ENCODE results near the gene SSTR1. TPM values are rescaled to one million over a fixed set of nuclear protein-coding genes. Genes with fewer than 3 reads are reported as not detected.

SSTR1 gene
- polyA plus RNA-seq, 2 of the 4 experiments (the other 2 are of a cell fraction), result not detected

GRCh38 chr14:38221077-38221476, 13.4 kb downstream of the SSTR1 start:
- Histone ChIP-seq H3K4me3 (no peak overlapping the region), H3K27ac (no peak overlapping the region), H3K9me3 (no peaks in the 10 kb centered on the region), H3K4me1 (no peaks in the 10 kb centered on the region), H3K4me2 (no peak overlapping the region)
- FAIRE-seq (no peak), DNase-seq (ENCODE audit: low read depth in 1 of 2, low spot score in 1 of 2) (no peak), ATAC-seq (no peak)
- TF ChIP-seq TP53 (CRISPR knock-in tag; IDR thresholded peaks at IDR 0.05) (no peak), CEBPB (IDR thresholded peaks at IDR 0.05) (no peak), RCOR1 (IDR thresholded peaks at IDR 0.05; ENCODE audit: low read depth, low read length) (no peak), TFCP2L1 (CRISPR knock-in tag; IDR thresholded peaks at IDR 0.05) (no peak), FOSL2 (IDR thresholded peaks at IDR 0.05) (no peak), FOSL2 (CRISPR knock-in tag; IDR thresholded peaks at IDR 0.05) (no peak), ZSCAN20 (CRISPR knock-in tag; IDR thresholded peaks at IDR 0.05) (no peak), NFE2L2 (conservative IDR thresholded peaks at IDR 0.05; ENCODE audit: low read length) (no peak), KDM5A (IDR thresholded peaks at IDR 0.05) (no peak), HOXB5 (CRISPR knock-in tag; IDR thresholded peaks at IDR 0.05) (no peak), SREBF2 (IDR thresholded peaks at IDR 0.05) (no peak), PHF8 (IDR thresholded peaks at IDR 0.05; ENCODE audit: borderline replicate concordance, low read depth) (no peak), RAD21 (conservative IDR thresholded peaks at IDR 0.05 in 1 of 2, IDR thresholded peaks at IDR 0.05 in 1 of 2) (no peak), MAFK (IDR thresholded peaks at IDR 0.05; ENCODE audit: partially characterized antibody) (no peak)
- TF ChIP-seq, protein P1, sequence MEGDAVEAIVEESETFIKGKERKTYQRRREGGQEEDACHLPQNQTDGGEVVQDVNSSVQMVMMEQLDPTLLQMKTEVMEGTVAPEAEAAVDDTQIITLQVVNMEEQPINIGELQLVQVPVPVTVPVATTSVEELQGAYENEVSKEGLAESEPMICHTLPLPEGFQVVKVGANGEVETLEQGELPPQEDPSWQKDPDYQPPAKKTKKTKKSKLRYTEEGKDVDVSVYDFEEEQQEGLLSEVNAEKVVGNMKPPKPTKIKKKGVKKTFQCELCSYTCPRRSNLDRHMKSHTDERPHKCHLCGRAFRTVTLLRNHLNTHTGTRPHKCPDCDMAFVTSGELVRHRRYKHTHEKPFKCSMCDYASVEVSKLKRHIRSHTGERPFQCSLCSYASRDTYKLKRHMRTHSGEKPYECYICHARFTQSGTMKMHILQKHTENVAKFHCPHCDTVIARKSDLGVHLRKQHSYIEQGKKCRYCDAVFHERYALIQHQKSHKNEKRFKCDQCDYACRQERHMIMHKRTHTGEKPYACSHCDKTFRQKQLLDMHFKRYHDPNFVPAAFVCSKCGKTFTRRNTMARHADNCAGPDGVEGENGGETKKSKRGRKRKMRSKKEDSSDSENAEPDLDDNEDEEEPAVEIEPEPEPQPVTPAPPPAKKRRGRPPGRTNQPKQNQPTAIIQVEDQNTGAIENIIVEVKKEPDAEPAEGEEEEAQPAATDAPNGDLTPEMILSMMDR (IDR thresholded peaks at IDR 0.05), result no peak
- WGBS (ENCODE audit: missing lambda C conversion rate), result 3% methylated on average over 3 of the region's 3 CpGs
- CTCF ChIA-PET, result interaction anchor here (0.9 to 1.1 kb wide), 2 partner anchors 14 to 24 kb away, joined by 3 read pairs; partner anchors contain the start of gene SSTR1
- POLR2A ChIA-PET, result no interaction called here

- TF ChIP-seq USF2 (IDR thresholded peaks at IDR 0.05) (no peak), BHLHE40 (IDR thresholded peaks at IDR 0.05; ENCODE audit: low read depth, low read length) (no peak), SREBF2 (IDR thresholded peaks at IDR 0.05) (no peak), SMC3 (IDR thresholded peaks at IDR 0.05) (no peak), HOXB13 (CRISPR knock-in tag; IDR thresholded peaks at IDR 0.05; ENCODE audit: low read depth) (no peak), RAD21 (conservative IDR thresholded peaks at IDR 0.05 in 1 of 2, IDR thresholded peaks at IDR 0.05 in 1 of 2) (no peak), NPAS2 (CRISPR knock-in tag; IDR thresholded peaks at IDR 0.05; ENCODE audit: borderline replicate concordance) (no peak), EP300 (IDR thresholded peaks at IDR 0.05) (no peak), ZNF302 (CRISPR knock-in tag; IDR thresholded peaks at IDR 0.05) (no peak), RNF2 (IDR thresholded peaks at IDR 0.05; ENCODE audit: borderline replicate concordance, low read depth) (no peak), JUN (IDR thresholded peaks at IDR 0.05) (no peak), RARB (CRISPR knock-in tag; IDR thresholded peaks at IDR 0.05) (no peak), NFE2L2 (conservative IDR thresholded peaks at IDR 0.05; ENCODE audit: low read length) (no peak), TFCP2L1 (CRISPR knock-in tag; IDR thresholded peaks at IDR 0.05) (no peak), HEYL (CRISPR knock-in tag; IDR thresholded peaks at IDR 0.05) (no peak)
- TF ChIP-seq, protein P2, sequence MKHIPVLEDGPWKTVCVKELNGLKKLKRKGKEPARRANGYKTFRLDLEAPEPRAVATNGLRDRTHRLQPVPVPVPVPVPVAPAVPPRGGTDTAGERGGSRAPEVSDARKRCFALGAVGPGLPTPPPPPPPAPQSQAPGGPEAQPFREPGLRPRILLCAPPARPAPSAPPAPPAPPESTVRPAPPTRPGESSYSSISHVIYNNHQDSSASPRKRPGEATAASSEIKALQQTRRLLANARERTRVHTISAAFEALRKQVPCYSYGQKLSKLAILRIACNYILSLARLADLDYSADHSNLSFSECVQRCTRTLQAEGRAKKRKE (CRISPR knock-in tag; IDR thresholded peaks at IDR 0.05; ENCODE audit: low read depth), result no peak
- DNase-seq (ENCODE audit: low read depth in 1 of 2, low spot score in 1 of 2) (no peak), ATAC-seq (no peak), FAIRE-seq (no peak)
- ChIA-PET POLR2A (no interaction called here), CTCF (no interaction called here)
- no peak overlapping the region for H3K4me2 ChIP-seq
- H3K4me1 ChIP-seq, result no peaks in the 10 kb centered on the region
- no peak overlapping the region for H3K4me3 ChIP-seq
- no peaks in the 10 kb centered on the region for H3K9me3 ChIP-seq
- H3K27ac ChIP-seq, result no peak overlapping the region
Observed at GRCh38 chr14:38224338-38224737, 16.6 kb downstream of the SSTR1 start.

Measured in A549 (cell line).